ENCODE data around the gene GCK. TPM values are rescaled to one million over a fixed set of nuclear protein-coding genes. Genes with fewer than 3 reads are reported as not detected.

GCK gene
- total RNA-seq, 2 experiments from 2014 or later = 0.16 TPM; not detected in 1

- Histone ChIP-seq H3K9me3 (ENCODE audit: low read length) (no peaks in the 10 kb centered on the region), H3K4me1 (ENCODE audit: insufficient read depth, low read length, poor library complexity, severe bottlenecking) (no peaks in the 10 kb centered on the region), H2AFZ (ENCODE audit: low read length) (no peak overlapping the region), H3K9me2 (ENCODE audit: insufficient read depth, low read length) (no peaks in the 10 kb centered on the region), H3K79me2 (ENCODE audit: insufficient read depth, low read depth, low read length) (no peaks in the 10 kb centered on the region), H3K4me2 (ENCODE audit: low read length) (no peak overlapping the region), H3K27ac (ENCODE audit: low read depth, low read length, poor library complexity, severe bottlenecking) (no peak overlapping the region), H3K4me3 (ENCODE audit: low read depth, low read length, poor library complexity, severe bottlenecking) (no peak overlapping the region), H3K36me3 (ENCODE audit: insufficient read depth, low read length) (no peaks in the 10 kb centered on the region), H4K20me1 (ENCODE audit: insufficient read depth, low read length) (no peaks in the 10 kb centered on the region)
- intact Hi-C loops (cut with micrococcal nuclease; ENCODE audit: unreplicated experiment) = no loop called here
- no TSS peak for BruUV-seq (replicated peaks)
- TF ChIP-seq CTCF (conservative IDR thresholded peaks at IDR 0.05; ENCODE audit: low read length) (no peak), EZH2phosphoT487 (IDR thresholded peaks at IDR 0.05; ENCODE audit: borderline replicate concordance, low read depth, low read length) (no peak)
- ChIA-PET CTCF (ENCODE audit: unreplicated experiment) (no interaction called here), POLR2A (no interaction called here)
- no peak for DNase-seq (ENCODE audit: low spot score)
Measured at GRCh38 chr7:44151956-44152355, 37.3 kb downstream of the GCK start.

GRCh38 chr7:44150966-44151941, 38.0 kb downstream of the GCK start:
- intact Hi-C loops (cut with micrococcal nuclease; ENCODE audit: unreplicated experiment) = no loop called here
- Histone ChIP-seq H3K4me3 (ENCODE audit: low read depth, low read length, poor library complexity, severe bottlenecking) (no peak overlapping the region), H4K20me1 (ENCODE audit: insufficient read depth, low read length) (no peaks in the 10 kb centered on the region), H3K9me3 (ENCODE audit: low read length) (no peaks in the 10 kb centered on the region), H3K79me2 (ENCODE audit: insufficient read depth, low read depth, low read length) (no peaks in the 10 kb centered on the region), H3K27ac (ENCODE audit: low read depth, low read length, poor library complexity, severe bottlenecking) (no peak overlapping the region), H2AFZ (ENCODE audit: low read length) (no peak overlapping the region), H3K4me1 (ENCODE audit: insufficient read depth, low read length, poor library complexity, severe bottlenecking) (no peaks in the 10 kb centered on the region), H3K4me2 (ENCODE audit: low read length) (no peak overlapping the region), H3K9me2 (ENCODE audit: insufficient read depth, low read length) (no peaks in the 10 kb centered on the region), H3K36me3 (ENCODE audit: insufficient read depth, low read length) (no peaks in the 10 kb centered on the region)
- POLR2A ChIA-PET = interaction anchor here (1.0 kb wide), 1 partner anchor 53 kb away, joined by 3 read pairs; no protein-coding TSS in a partner anchor
- TF ChIP-seq EZH2phosphoT487 (IDR thresholded peaks at IDR 0.05; ENCODE audit: borderline replicate concordance, low read depth, low read length) (no peak), CTCF (conservative IDR thresholded peaks at IDR 0.05; ENCODE audit: low read length) (no peak)
- CTCF ChIA-PET (ENCODE audit: unreplicated experiment) = no interaction called here
- DNase-seq (ENCODE audit: low spot score) = no peak
- BruUV-seq (replicated peaks) = no TSS peak

GRCh38 chr7:44150466-44150832, 38.8 kb downstream of the GCK start:
- TF ChIP-seq EZH2phosphoT487 (IDR thresholded peaks at IDR 0.05; ENCODE audit: borderline replicate concordance, low read depth, low read length) (no peak), CTCF (conservative IDR thresholded peaks at IDR 0.05; ENCODE audit: low read length) (no peak)
- BruUV-seq (replicated peaks) = no TSS peak
- intact Hi-C loops (cut with micrococcal nuclease; ENCODE audit: unreplicated experiment) = no loop called here
- H3K36me3 ChIP-seq (ENCODE audit: insufficient read depth, low read length) = no peaks in the 10 kb centered on the region
- CTCF ChIA-PET (ENCODE audit: unreplicated experiment) = interaction anchor here (0.6 kb wide), 1 partner anchor 13 kb away, joined by 3 read pairs; no protein-coding TSS in a partner anchor
- H3K27ac ChIP-seq (ENCODE audit: low read depth, low read length, poor library complexity, severe bottlenecking) = no peak overlapping the region
- POLR2A ChIA-PET = interaction anchor here (1.0 kb wide), 1 partner anchor 52 kb away, joined by 3 read pairs; no protein-coding TSS in a partner anchor
- no peak overlapping the region for H2AFZ ChIP-seq (ENCODE audit: low read length)
- H4K20me1 ChIP-seq (ENCODE audit: insufficient read depth, low read length) = no peaks in the 10 kb centered on the region
- H3K79me2 ChIP-seq (ENCODE audit: insufficient read depth, low read depth, low read length) = no peaks in the 10 kb centered on the region
- no peaks in the 10 kb centered on the region for H3K9me3 ChIP-seq (ENCODE audit: low read length)
- H3K4me3 ChIP-seq (ENCODE audit: low read depth, low read length, poor library complexity, severe bottlenecking) = no peak overlapping the region
- no peaks in the 10 kb centered on the region for H3K4me1 ChIP-seq (ENCODE audit: insufficient read depth, low read length, poor library complexity, severe bottlenecking)
- peak; percentile 6 for DNase-seq (ENCODE audit: low spot score)
- H3K9me2 ChIP-seq (ENCODE audit: insufficient read depth, low read length) = no peaks in the 10 kb centered on the region
- H3K4me2 ChIP-seq (ENCODE audit: low read length) = no peak overlapping the region

Measured in OCI-LY7 (cell line).